Measurements from ENCODE around the gene DSCAML1.

The DSCAML1 gene

DNA sequence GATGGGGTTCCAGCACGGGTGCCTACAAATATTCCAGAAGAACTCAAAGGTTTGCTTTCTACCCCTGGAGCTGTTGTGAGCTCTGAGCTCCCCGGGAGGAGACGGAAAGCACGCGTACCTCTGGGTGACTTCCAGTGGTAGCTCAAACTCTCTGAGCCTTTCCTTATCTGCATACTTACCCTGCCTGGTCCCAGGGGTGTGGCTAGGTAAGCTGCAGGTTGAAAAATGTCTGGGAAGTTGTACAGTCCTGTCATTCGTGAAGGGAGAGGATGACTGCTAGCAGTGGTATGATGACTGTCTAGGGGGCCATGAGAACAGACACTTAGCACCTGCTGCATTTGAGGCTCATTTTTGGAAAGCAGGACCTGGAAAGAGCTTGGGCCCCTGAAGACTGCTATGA, 111.5 kb downstream of the DSCAML1 start:
- no peak for DNase-seq

DNA sequence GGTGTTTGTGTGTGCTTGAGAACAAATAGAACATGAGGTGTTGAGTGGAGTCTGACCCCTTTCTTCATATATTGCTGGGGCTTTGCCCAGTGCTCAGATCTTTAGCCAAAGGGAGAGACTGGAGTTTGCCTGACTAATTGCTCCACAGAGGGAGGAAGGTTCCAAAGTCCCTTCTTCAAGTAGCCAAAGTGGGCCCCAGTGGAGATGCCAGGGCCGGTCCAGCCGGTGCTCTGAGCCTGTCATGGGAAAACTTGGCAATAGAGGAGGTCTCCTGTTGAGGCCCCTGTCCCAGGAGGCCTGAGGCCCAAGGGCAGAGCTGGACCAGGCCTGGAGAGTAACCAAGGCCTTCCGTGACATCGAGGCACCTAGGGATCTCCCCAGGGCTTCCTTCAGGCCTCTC, 112.3 kb downstream of the DSCAML1 start:
- no peak for DNase-seq

DNA sequence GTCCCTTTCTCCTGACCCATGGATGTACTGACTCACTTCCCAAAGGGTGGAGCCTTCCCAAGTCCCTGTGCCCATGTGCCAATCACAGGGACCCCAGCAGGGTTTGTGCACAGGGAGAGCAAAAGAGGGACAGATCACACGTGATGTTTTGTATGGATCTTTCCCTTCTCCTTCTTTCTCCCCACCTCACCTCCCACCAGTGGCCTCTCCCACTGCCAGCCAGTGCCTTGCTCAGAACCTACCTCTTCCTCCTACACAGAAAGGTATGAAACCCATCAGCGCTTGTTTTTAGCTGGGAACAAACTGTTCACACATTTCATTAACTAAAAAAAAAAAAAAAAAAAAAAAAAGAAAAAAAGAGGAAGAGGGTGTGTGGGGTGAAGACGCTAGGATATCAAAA, 112.9 kb downstream of the DSCAML1 start:
- DNase-seq: no peak

DNA sequence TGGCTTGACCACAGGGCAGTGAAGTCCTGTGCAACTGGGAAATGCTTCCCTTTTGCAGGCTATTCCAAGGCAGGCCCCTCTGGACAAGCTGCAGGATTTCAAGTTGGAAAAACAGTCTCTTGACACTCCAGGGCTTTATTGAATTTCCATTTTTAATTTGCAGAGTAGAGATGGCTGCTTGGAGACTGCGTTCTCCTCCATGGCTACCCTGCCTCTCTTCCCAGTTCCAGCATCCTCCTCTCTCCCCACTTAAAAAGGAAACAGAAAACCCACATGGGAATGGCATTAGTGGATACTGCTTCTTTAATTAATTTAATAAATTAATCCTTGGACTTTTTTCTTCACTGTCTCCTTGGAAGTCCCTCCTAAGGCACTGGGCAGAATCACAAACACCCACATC, 115.6 kb downstream of the DSCAML1 start:
- no peak for DNase-seq

DNA sequence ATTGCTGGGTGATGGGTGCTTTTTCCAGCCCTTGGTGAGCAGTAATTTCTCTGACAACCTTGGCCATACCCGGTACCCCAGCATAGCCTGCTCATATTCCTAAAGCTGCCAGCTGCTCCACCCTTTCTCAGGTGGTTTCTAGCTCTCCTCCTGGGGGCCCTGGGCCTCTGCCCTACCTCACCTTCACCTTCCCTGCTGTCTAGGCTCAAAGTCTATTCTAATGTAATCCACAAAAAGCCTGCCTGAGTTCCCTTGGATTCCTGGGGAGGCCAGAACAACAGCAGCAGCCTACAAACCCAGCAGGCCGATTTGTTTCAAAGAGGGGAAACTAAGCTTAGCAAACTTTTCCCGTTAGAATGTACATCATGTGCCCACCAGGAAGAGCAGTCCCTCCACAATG, 117.6 kb downstream of the DSCAML1 start:
- no peak for DNase-seq

DNA sequence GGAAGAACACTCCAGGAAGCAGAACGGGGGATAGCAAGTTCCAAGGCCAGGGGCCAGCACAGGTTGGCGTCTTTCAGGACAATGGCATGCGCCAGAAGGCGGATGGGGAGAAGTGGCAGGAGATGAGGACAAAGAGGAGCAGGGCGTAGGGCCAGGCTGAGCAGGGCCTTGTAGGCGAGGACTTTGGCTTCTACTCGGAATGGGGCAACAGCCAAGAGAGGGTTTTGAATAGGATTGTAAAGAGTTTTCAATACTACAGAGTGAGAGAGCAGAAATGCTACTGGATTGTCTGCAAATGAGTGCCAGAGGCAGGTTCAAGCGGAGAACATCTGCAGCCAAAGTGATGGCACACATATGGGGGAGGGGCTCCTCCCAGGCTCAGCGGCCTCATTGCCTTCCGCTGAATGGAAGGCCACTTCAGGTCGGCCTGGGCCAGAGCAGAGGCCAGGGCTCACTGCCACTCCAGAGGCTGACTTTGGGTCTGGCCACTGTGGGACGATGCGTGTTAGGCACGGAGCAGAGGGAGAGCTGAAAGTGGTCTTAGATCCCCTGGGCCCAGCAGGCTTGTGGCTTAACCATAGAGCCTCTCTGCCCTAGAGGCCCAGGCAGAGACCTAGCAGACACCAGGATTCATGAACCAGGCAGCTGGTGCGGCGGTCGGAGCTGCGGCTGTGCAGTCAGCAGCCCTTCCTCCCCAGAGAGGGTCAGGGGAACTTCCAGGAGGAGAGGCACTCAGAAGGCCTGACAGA, 118.2 kb downstream of the DSCAML1 start:
- DNase-seq: no peak

DNA sequence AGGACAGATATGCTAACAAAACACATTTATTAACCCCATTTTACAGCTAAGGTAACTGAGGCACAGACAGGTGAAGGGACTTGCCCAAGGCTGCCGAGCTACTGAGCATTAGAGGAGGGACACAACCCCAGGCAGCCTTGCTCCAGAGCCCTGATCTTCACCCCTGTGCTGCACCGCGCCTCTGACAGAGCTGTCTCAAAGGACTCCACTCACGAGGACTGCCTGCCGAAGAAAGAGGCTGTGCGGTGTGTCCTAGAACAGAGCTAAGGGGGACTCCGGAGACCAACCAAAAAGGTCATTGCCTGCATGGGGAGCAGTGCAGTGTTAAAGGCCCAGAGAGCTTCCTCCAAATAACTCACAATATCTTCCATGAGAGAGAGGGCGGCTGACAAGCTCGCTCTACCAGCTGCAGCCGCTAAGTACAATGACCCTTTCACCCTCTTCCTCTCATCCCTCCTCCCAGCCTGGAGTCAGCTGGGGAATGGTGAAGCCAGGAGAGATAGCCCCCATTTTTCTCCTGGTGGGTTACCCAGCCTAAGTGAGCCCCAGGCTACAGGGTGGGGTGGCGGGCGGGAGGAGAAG, 119.2 kb downstream of the DSCAML1 start:
- DNase-seq: no peak

DNA sequence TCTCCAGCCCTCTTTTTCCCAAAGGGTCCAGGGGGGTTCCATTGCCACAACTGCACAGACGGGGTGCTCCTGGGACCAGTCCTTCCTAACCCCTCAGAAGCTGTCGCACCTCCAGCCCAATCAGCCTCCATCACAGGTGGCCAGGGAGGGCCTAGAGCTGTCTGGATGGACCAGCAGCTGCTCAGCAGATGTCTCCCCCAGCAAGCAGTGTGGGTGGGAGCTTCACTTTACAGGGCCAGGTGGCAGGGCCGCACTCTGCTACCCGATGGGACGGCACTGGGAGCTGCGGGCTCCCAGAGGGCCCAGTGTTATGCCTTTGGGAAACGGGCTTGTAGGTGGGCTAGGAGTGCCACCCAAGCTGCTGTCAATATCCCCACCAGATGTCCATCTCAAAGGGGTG, 120.5 kb downstream of the DSCAML1 start:
- no peak for DNase-seq

DNA sequence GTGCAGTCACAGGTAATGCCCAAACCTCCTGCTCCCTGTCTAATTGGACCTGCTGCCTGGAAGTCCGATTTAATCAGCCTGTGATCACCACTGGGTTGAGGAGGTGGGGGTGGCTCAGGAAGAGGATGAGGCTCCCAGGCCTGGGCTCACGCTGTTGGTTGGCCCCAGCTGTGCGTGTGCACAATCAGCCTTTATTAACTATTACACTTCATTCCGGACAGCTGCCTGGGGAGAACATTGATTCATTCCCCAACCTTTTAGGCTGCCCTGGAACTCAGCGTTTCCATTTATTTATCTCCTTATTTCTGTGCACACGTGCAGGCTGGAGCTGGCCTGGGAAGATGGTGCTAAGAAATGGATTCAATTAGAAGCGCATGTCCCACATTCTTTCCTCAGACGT, 123.4 kb downstream of the DSCAML1 start:
- DNase-seq: no peak

DNA sequence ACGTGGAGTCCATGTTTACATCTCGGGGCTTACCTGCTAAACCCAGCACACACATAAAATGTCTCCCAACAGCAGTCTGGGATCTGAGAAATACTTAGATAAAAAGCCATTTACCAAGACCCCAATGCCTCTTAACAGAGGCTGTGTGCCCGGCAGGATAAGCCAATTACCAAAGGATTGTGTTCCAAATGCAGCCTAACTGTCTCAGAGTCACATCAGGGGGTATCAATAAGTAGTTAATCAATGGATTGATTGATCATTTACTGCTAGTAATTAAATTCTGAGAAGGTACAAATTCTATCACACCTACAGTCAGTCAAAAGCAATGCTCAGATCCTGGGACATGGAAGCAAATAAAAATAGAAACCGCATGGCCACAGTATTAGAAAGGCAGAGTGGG, 125.6 kb downstream of the DSCAML1 start:
- no peak for DNase-seq

DNA sequence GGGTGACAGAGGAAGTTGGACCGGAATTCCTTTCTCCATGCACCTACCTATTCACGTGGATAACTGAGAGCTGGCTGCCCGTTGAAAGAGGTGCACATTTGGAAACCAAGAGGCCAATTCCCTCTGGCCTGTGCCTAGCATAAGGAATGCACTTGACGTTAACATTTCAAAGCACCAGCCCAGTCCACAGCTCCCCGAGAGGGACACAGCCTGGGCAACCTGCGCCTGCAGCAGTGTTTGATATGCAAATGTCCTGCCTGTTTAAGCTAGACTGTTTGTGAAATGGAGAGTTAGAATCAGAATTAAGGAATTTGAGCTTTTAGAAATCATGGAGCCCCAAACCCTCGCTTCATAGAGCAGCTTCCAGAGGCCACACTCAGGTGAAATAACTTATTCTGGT, 126.1 kb downstream of the DSCAML1 start:
- no peak for DNase-seq

DNA sequence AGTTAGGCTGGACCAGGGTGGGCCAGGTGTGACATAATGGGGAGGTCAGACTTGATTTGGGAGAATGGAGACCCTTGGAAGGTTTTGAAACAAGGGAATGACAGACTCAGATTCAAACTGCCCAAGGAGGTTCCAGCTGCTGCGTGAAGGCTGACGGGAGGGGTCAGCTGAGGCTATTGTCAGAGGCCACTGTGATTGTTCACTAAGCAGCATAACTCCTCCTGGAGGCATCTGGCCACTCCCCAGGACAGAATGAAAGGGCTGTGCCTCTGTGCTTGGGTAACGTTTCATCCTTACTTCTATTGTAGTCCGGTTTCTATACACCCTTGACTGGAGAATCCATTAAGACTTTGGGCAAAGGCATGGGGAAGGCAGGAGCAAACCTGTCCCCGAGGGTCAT, 126.6 kb downstream of the DSCAML1 start:
- no peak for DNase-seq

DNA sequence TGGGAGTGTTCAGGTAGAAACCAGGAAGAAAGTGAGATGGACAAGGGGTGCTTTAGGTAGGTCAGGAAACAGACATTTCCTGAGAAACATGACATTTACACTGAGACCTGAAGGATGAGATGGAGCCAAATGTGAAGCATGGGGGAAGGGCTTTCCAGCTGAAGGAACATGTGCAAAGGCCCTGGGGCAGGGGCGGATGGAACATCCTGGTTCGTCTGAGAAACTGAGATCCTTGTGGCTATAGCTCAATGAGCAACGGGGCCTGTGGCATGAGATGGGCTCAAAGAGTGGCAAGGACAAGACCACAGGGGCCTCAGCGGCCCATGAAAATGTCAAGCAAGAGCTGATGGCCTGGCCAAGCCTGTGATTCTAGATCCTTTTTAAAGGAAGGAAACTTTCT, 127.4 kb downstream of the DSCAML1 start:
- no peak for DNase-seq

DNA sequence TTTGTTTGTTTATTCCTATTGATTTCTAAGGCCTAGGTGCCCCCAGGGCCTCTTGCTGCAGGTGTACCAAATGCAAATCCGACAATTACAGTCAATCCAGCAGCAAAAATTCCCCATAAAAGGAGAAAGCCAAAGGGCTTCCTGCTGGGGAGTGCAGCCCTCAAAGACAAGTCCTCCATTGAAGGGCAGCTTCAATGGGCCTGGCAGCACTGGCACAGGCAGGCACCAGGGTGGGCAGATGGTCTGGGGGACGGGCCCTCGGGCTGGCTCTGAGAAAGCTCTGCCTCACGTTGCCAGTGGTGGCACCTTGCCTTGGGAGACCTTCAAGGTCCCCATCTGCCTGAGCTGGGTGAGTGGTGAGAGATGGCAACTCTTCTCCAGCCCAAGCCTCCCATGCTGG, 128.0 kb downstream of the DSCAML1 start:
- no peak for DNase-seq

DNA sequence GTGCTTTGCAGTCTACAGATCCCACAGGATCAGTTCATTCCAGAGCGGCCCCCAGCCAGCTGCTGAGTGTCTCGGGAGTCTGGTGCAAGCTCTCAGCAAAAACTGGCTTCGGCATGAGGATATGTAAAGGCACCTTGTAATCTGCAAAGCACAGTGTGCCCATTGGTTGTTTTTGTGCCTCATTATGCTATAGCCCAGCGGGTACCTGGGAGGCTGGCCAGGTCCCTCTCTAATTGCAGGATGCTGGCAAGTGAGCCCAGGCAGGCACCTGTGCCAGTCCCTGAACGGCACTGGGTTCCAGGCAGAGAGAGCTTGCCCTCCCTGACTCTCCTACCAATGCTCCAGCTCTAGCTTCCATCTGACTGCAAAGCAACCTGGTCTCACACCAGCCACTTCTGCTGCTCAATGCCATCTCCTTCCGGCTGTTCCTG, 128.7 kb downstream of the DSCAML1 start:
- DNase-seq: no peak

DNA sequence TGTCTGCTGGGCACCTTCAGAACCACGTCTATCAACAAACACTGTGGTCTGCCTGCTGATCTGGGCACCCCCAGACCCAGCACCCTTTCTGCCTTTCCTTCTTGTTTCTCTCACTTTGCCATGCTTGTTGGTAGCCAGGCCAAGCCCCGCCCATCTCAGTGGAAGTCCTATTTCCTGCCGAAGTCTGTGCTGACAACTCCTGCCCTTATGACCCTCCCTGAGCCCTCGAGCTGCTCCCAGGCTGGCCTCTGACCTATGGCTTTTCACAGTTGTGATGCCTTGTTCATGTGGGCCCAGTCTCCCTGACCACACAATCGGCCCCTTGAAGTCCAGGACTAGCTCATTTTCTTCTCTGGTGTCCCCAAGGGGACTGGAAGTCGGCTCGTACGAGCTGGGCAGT, 132.1 kb downstream of the DSCAML1 start:
- DNase-seq: no peak

DNA sequence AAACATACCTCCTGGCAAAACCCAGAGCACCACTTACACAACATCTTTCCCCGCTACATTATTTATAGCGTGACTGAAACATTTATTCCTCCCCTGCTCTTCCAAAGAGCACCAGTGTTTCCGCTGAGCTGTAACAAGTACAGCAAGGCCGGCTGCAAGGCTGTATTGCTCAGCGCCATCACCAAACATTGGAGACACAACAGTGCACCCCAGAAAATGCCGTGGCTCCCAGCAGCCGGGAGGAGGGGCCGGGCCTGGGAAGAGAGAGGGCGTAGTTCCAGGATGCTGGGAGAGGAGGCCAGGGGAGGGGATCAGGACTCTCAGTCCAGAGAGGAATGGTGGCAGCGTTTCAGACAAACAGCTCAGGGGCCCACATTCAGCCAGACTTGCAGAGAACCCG, 133.2 kb downstream of the DSCAML1 start:
- DNase-seq: no peak

DNA sequence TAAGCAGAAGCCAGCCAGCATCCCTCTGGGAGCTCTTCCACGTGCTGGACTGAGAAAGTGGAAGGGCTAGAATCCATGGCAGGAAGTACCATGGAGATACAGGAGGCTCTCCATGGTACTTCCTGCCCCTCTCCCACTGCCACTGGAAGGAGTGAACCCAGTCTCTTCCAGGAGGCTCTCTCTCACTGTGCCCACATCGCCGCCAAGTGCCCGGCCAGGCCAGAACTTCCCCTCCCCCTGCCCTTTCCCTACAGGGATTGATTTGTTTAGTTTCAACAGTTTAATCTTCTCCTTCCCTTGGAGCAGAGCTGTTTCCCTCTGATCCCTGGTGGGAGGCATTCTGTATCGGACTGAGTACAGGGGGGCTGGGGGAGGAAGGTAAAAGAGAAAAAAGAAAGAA, 133.6 kb downstream of the DSCAML1 start:
- DNase-seq: no peak

DNA sequence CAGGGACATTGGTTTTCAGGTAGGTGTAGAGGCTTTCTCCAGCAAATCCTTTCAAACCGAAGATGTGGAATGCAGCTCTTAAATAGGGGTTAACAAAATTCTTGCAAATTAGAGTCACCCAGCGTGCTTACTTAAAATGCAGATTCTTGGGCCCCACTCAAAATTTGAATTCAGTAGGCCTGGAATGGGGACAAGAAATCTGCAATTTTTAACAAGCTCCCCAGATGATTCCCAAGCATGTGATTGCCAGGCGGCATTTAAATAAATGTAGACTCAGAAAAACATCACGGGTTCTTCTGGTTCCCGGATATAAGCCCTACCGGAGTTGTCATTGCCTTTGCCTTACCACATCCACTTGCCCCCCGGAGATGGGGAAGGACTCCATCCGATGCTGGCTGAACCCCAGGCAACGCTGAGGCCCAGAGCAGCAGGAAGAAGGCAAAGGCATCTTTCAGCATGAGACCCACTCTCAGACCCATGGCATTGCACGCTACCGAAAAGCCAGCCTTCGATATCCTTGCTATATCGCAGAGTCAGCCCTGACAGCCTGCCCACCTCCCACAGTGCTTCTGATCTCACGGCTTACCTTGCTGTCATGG, 134.2 kb downstream of the DSCAML1 start:
- no peak for DNase-seq

DNA sequence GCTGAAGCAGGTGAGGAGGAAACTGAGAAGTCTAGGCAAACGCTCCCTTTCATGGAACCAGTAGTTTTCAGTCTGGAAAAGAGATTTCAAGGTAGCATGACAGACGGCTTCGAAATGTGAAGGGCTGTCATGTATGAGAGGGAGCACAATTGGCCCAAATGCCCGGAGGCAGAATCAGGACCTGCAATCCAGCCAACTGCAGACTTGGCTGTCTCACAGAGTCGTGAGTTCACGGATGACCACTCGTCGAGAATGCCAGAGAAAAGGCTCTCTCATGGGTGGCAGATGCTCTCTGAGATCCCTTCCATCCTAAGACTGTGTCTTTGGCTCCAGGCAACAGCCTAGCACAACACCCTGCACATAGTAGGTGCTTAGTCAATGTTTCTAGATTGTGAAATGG, 134.8 kb downstream of the DSCAML1 start:
- no peak for DNase-seq

DNA sequence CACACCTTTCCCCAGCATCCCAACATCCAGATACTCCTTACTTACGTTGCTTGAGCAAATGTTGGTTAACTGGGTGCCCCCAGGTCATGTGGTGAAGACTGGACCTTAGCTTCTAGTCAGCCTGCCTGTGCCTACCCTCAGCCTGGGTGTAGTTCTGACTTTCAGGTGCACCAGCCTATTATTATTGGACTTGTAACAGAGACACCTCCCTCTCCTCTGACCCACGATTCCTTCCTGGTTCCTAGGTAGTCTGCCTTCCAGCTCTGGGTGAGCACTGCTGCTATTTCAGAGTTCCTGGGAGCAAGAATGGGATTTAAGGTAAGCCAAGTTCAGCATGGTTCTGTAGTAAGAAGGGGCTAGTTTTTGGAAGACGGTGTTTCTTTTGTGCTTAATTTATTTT, 138.2 kb downstream of the DSCAML1 start:
- no peak for DNase-seq

DNA sequence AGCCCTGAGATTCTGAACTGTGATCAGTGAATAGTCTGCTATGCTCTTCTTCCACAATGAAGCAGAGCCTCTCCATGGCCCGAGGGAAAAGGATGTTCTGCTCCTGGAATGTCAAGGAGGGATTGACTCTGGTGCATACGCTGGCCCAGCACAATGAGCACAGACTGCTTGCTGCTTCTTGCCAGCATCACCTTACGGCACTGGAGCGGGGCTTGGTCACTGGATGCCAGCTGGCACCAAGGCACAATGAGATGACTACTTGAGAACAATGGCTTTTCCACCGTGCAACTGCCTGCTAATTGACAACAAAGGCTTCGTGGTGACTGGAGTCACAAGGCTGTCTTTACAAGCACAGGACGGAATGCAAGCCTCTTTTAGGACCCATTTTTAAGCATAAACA, 139.2 kb downstream of the DSCAML1 start:
- DNase-seq: no peak

DNA sequence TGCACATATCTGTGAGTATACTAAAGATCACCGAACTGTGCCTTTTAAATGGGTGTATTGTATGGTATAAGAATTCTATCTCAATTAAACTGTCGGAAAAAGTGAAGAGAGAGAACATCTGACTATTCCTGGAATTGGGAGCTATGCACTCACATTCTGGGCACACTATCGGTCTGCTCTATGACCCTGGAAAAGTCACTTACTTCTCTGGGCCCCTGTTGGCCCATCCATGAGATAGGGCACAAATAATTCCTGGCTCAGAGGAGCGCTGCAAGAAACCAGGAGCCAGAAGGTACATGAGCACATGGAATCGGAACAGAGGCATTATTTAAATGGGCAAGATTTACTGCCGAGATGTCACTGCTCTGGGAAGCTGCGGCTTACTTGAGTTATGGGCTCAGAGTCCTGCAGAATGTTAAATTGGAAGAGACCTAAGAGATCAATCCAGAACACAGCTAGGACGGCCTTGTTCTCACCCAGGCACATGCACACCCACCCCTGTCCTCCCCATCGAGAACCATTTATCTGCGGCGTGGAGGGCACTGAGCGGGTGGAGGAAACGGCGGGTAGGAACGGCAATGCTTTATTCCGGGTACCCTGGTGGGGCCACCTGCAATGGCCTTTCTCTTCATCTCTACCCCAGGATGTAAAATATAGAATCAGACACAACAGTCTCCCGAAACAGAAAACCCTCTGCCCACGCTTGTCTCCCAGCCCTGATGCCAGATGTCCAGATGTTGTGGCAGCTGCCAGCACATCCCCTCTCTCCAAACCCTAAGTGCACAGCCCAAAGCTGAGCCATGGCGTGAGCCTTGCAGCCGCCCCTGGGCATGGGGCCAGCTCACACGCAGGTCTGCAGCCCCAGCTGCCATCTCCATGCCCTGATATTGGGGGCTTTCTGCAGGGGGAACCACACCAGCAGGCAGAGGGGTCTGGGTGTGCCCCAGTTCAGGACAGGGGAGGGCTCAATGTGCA, 142.4 kb downstream of the DSCAML1 start:
- no peak for DNase-seq

Data from effector CD8-positive, alpha-beta T cell (primary cell).